Hepatocyte (in vitro differentiated cells): ENCODE results near the gene ACSS1. TPM values are rescaled to one million over a fixed set of nuclear protein-coding genes. Genes with fewer than 3 reads are reported as not detected.

ENCODE experiments used
- DNase-seq: peaks from one replicate; pipeline ENCODE4 v3.0.0-alpha.2; 2016; ENCODE audit warnings: low spot score
- H2AFZ ChIP-seq: fragments of 200-600 bp; sonication (generic); 2 replicates; pipeline ENCODE4 v1.6.0; 2016; ENCODE audit warnings: antibody characterized with exemption, mild to moderate bottlenecking
- H3K27ac ChIP-seq: fragments of 200-600 bp; sonication (generic); 2 replicates; pipeline ENCODE4 v1.5.1; 2016; ENCODE audit warnings: mild to moderate bottlenecking
- H3K27me3 ChIP-seq: fragments of 200-600 bp; sonication (generic); 2 replicates; pipeline ENCODE4 v1.6.1; 2016
- H3K36me3 ChIP-seq: fragments of 200-600 bp; sonication (generic); replicated peaks from 2 replicates; pipeline ENCODE4 v1.5.1; 2016; ENCODE audit warnings: low read depth; ENCODE audit not compliant: insufficient read depth
- H3K4me1 ChIP-seq: fragments of 200-600 bp; sonication (generic); 2 replicates; pipeline ENCODE4 v1.5.1; 2016; ENCODE audit warnings: mild to moderate bottlenecking, moderate library complexity; ENCODE audit not compliant: insufficient read depth
- H3K4me2 ChIP-seq: fragments of 200-600 bp; sonication (generic); 2 replicates; pipeline ENCODE4 v1.6.0; 2016
- H3K4me3 ChIP-seq: fragments of 200-600 bp; sonication (generic); 2 replicates; pipeline ENCODE4 v1.5.1; 2016; ENCODE audit warnings: mild to moderate bottlenecking
- H3K79me2 ChIP-seq: fragments of 200-600 bp; sonication (generic); 2 replicates; pipeline ENCODE4 v1.6.0; 2017; ENCODE audit warnings: mild to moderate bottlenecking
- H3K9me2 ChIP-seq: fragments of 200-600 bp; sonication (generic); replicated peaks from 2 replicates; pipeline ENCODE4 v1.6.0; 2017; ENCODE audit warnings: mild to moderate bottlenecking; ENCODE audit not compliant: insufficient read depth
- H3K9me3 ChIP-seq: fragments of 200-600 bp; sonication (generic); 2 replicates; pipeline ENCODE4 v1.5.1; 2016; ENCODE audit warnings: low read depth, mild to moderate bottlenecking
- H4K20me1 ChIP-seq: fragments of 200-600 bp; sonication (generic); 2 replicates; pipeline ENCODE4 v1.6.0; 2016; ENCODE audit warnings: mild to moderate bottlenecking; ENCODE audit not compliant: insufficient read depth, poor library complexity, severe bottlenecking
- CTCF ChIP-seq: fragments of 200-600 bp; sonication (generic); IDR thresholded peaks from 2 replicates; pipeline ENCODE4 v1.5.1; 2016; ENCODE audit warnings: antibody characterized with exemption, mild to moderate bottlenecking; ENCODE audit not compliant: poor library complexity
- EZH2 ChIP-seq: fragments of 200-600 bp; sonication (generic); IDR thresholded peaks from 2 replicates; pipeline ENCODE4 v1.6.1; 2016; ENCODE audit warnings: antibody characterized with exemption, mild to moderate bottlenecking, borderline replicate concordance
- EZH2phosphoT487 ChIP-seq: fragments of 200-600 bp; sonication (generic); IDR thresholded peaks from one replicate; pipeline ENCODE4 v1.6.1; 2018; ENCODE audit warnings: antibody characterized with exemption, mild to moderate bottlenecking, low read depth, moderate library complexity; ENCODE audit not compliant: unreplicated experiment, severe bottlenecking
- WGBS: methylation state at CpG from one replicate; pipeline ENCODE4 v1.1.6; 2016; ENCODE audit warnings: low lambda C conversion rate; ENCODE audit errors: missing lambda C conversion rate; 5-methylcytosine and 5-hydroxymethylcytosine counted together
- polyA plus RNA-seq: library from polyadenylated mRNA; unstranded; fragments of >200 nt; fragmentation: Nextera tagmentation; extraction: Ambion mirVana; gene quantifications from 2 replicates; pipeline ENCODE4 v1.2.1, GENCODE V29; 2016
- total RNA-seq: library from RNA; depleted of rRNA; stranded (reverse); fragments of >200 nt; gene quantifications from 2 replicates; pipeline ENCODE4 v1.2.3, GENCODE V29; 2014

The ACSS1 gene
- total and polyA plus RNA-seq, 2 experiments from 2014 or later = 20.5 to 37.7 TPM

DNA sequence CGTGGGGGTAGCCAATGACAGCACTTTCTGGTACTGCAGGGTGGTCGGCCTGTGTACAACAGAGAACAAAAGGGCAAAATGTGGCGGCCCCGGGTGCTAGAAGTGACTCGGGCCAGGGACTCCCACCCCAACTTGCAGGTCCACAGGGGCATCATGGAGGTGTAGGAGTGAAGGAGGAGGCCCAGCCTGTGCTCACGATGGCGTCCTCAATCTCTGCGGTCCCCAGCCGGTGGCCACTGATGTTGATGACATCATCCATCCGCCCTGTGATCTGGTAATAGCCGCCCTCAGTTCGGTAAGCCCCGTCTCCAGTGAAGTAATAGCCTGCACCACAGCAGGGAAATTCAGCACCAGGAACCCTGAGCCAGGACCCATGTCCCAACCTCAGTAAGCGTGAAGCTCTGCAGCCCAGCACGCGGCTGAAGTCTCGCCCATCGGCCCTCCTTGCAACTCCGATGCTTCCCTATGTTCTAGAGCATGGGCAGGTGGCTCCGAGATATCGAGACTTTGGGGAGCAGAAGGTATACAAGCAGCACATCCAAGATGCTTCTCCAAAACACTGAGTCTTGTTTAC lies 45.2 kb downstream of the ACSS1 start:
- Histone ChIP-seq H3K4me3 (no peak overlapping the region), H3K36me3 (no peaks in the 10 kb centered on the region), H2AFZ (no peak overlapping the region), H3K27me3 (no peaks in the 10 kb centered on the region), H4K20me1 (no peaks in the 10 kb centered on the region), H3K4me2 (no peak overlapping the region), H3K4me1 (peaks cover 9% of the 10 kb centered on the region), H3K27ac (no peak overlapping the region), H3K9me2 (no peaks in the 10 kb centered on the region), H3K9me3 (no peaks in the 10 kb centered on the region), H3K79me2 (no peaks in the 10 kb centered on the region)
- 94% methylated on average over 20 of the region's 21 CpGs for WGBS
- no peak for DNase-seq
- TF ChIP-seq EZH2phosphoT487 = no peak

- Histone ChIP-seq H3K9me3 (no peaks in the 10 kb centered on the region), H3K27ac (no peak overlapping the region), H3K4me3 (no peak overlapping the region), H2AFZ (no peak overlapping the region), H3K27me3 (no peaks in the 10 kb centered on the region), H3K9me2 (no peaks in the 10 kb centered on the region), H4K20me1 (no peaks in the 10 kb centered on the region), H3K79me2 (no peaks in the 10 kb centered on the region), H3K36me3 (no peaks in the 10 kb centered on the region), H3K4me1 (peaks cover 2% of the 10 kb centered on the region), H3K4me2 (no peak overlapping the region)
- WGBS = 95% methylated on average over 12 of the region's 12 CpGs
- TF ChIP-seq EZH2 = no peak
- TF ChIP-seq EZH2phosphoT487 = no peak
- no peak for TF ChIP-seq CTCF
- DNase-seq = no peak
Measured at GRCh38 chr20:25011831-25012241, 46.1 kb downstream of the ACSS1 start.

DNA sequence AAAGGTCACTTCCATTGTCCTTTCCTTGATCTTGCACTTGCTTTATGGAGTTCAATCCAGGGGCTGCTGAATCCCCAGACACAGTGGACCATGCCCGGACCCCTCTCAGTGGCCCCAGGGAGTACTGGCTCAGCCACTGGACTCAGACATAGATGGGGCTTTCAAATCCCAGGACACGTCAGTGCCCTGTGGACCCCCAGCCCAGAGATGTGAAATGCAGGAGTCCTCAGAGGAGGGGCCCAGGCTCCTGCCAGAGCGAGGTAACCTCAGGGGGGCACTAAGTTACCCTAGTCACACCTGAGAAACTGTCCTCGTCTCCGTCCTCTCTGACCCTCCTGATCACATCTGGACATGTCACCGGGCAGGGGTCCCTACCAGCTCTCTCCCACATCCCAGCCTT lies 46.7 kb downstream of the ACSS1 start:
- Histone ChIP-seq H3K79me2 (no peaks in the 10 kb centered on the region), H3K27ac (no peak overlapping the region), H3K27me3 (no peaks in the 10 kb centered on the region), H2AFZ (no peak overlapping the region), H3K9me3 (no peaks in the 10 kb centered on the region), H3K4me2 (no peak overlapping the region), H3K9me2 (no peaks in the 10 kb centered on the region), H3K36me3 (no peaks in the 10 kb centered on the region), H3K4me3 (no peak overlapping the region), H3K4me1 (no peaks in the 10 kb centered on the region), H4K20me1 (no peaks in the 10 kb centered on the region)
- no peak for DNase-seq
- TF ChIP-seq EZH2 = no peak
- no peak for TF ChIP-seq EZH2phosphoT487
- TF ChIP-seq CTCF = no peak
- WGBS = 89% methylated on average over 6 of the region's 6 CpGs

GRCh38 chr20:25009218-25010145 lies 48.5 kb downstream of the ACSS1 start:
- Histone ChIP-seq H3K4me2 (no peak overlapping the region), H4K20me1 (no peaks in the 10 kb centered on the region), H3K27me3 (no peaks in the 10 kb centered on the region), H3K9me3 (no peaks in the 10 kb centered on the region), H3K4me3 (no peak overlapping the region), H3K36me3 (no peaks in the 10 kb centered on the region), H3K79me2 (no peaks in the 10 kb centered on the region), H3K4me1 (no peaks in the 10 kb centered on the region), H2AFZ (no peak overlapping the region), H3K27ac (no peak overlapping the region), H3K9me2 (no peaks in the 10 kb centered on the region)
- DNase-seq = no peak
- TF ChIP-seq CTCF = no peak
- TF ChIP-seq EZH2 = no peak
- 83% methylated on average over 10 of the region's 10 CpGs for WGBS
